HepG2 (cell line): ENCODE data around the gene PTH1R. TPM values are rescaled to one million over a fixed set of nuclear protein-coding genes. Genes with fewer than 3 reads are reported as not detected.

Experiments used
- ARID2 ChIP-seq: sonication (generic); formaldehyde crosslinking; IDR thresholded peaks from 2 replicates; pipeline ENCODE4 v1.8.1; 2022; ENCODE audit warnings: mild to moderate bottlenecking, missing genetic modification reagents, borderline replicate concordance
- CBX5 ChIP-seq: sonication (generic); formaldehyde crosslinking; IDR thresholded peaks from 2 replicates; pipeline ENCODE4 v1.4.0; 2020; ENCODE audit warnings: missing genetic modification reagents, borderline replicate concordance
- FOXO1 ChIP-seq: sonication (generic); formaldehyde crosslinking; IDR thresholded peaks from 2 replicates; pipeline ENCODE4 v1.4.0; 2020; ENCODE audit warnings: missing genetic modification reagents
- MNT ChIP-seq: fragments of 450-650 bp; IDR thresholded peaks from 2 replicates; pipeline ENCODE4 v1.6.1; 2016
- NRL ChIP-seq: sonication (generic); formaldehyde crosslinking; IDR thresholded peaks from 2 replicates; pipeline ENCODE4 v1.5.0; 2020; ENCODE audit warnings: missing genetic modification reagents, mild to moderate bottlenecking, moderate library complexity, borderline replicate concordance
- PAWR ChIP-seq: sonication (generic); formaldehyde crosslinking; IDR thresholded peaks from 2 replicates; pipeline ENCODE4 v1.4.0; 2020; ENCODE audit warnings: missing genetic modification reagents, mild to moderate bottlenecking, borderline replicate concordance
- PPARG ChIP-seq: conservative IDR thresholded peaks from 2 replicates; pipeline ENCODE4 v1.6.1; 2016; ENCODE audit warnings: missing biosample characterization, missing genetic modification reagents
- PTBP1 ChIP-seq: fragments of 200-400 bp; formaldehyde crosslinking; IDR thresholded peaks from 2 replicates; pipeline ENCODE4 v1.6.1; 2018; ENCODE audit warnings: low read length, low read depth; ENCODE audit not compliant: poor library complexity, severe bottlenecking
- RFX1 ChIP-seq: fragments of 450-650 bp; IDR thresholded peaks from 2 replicates; pipeline ENCODE4 v1.6.1; 2017
- RNF2 ChIP-seq: fragments of 450-650 bp; conservative IDR thresholded peaks from 2 replicates; pipeline ENCODE4 v1.6.1; 2016; ENCODE audit warnings: low read depth
- SOX6 ChIP-seq, 2 experiments: fragments of 450-650 bp in 1 of 2; sonication (generic) in 1 of 2; formaldehyde crosslinking in 1 of 2; IDR thresholded peaks; 2 replicates each; pipeline versions ENCODE4 v1.4.0 to v1.6.1; 2017 to 2020; ENCODE audit warnings: antibody characterized with exemption in 1 of 2, mild to moderate bottlenecking in 1 of 2, missing genetic modification reagents in 1 of 2
- ZBTB37 ChIP-seq: sonication (generic); formaldehyde crosslinking; IDR thresholded peaks from 2 replicates; pipeline ENCODE4 v1.4.0; 2020; ENCODE audit warnings: mild to moderate bottlenecking, missing genetic modification reagents
- ZHX1 ChIP-seq: sonication (generic); formaldehyde crosslinking; IDR thresholded peaks from 2 replicates; pipeline ENCODE4 v1.8.1; 2022; ENCODE audit warnings: low read depth, mild to moderate bottlenecking, missing genetic modification reagents
- ZNF496 ChIP-seq: sonication (generic); formaldehyde crosslinking; IDR thresholded peaks from 2 replicates; pipeline ENCODE4 v1.8.1; 2023; ENCODE audit warnings: mild to moderate bottlenecking, moderate library complexity, missing genetic modification reagents; ENCODE audit not compliant: insufficient replicate concordance
- ZNF772 ChIP-seq: sonication (generic); formaldehyde crosslinking; IDR thresholded peaks from 2 replicates; pipeline ENCODE4 v1.5.0; 2020; ENCODE audit warnings: mild to moderate bottlenecking, missing genetic modification reagents
- ZSCAN29 ChIP-seq: sonication (generic); formaldehyde crosslinking; conservative IDR thresholded peaks from 2 replicates; pipeline ENCODE4 v1.4.0; 2020; ENCODE audit warnings: mild to moderate bottlenecking, missing genetic modification reagents
- ZXDC ChIP-seq: sonication (generic); formaldehyde crosslinking; IDR thresholded peaks from 2 replicates; pipeline ENCODE4 v1.5.0; 2020; ENCODE audit warnings: mild to moderate bottlenecking, missing genetic modification reagents
- polyA plus RNA-seq, 8 experiments: library from polyadenylated mRNA; depleted of rRNA in 3 of 8; stranded (reverse) in 7 of 8; unstranded in 1 of 8; fragments of >200 nt; fragmentation: Illumina TruSeq in 4 of 8; extraction: Trizol in 4 of 8; gene quantifications; 2 replicates each; pipeline versions ENCODE4 v1.2.1 to v1.2.3, GENCODE V29; 2011 to 2016; ENCODE audit warnings: low read depth in 4 of 8, missing spikeins in 1 of 8, mixed read lengths in 1 of 8; ENCODE audit not compliant: insufficient read depth in 1 of 8
- total RNA-seq, 5 experiments: library from RNA; depleted of rRNA; stranded (reverse); fragments of >200 nt; fragmentation: Illumina TruSeq; extraction: Trizol; gene quantifications; 2 replicates each; pipeline ENCODE4 v1.2.3, GENCODE V29; 2016; ENCODE audit warnings: low read depth in 1 of 5

Gene PTH1R
- total and polyA plus RNA-seq, 2 of the 13 experiments (the other 11 are each of a cell fraction or from before 2014, with no cell fraction given): not detected

- peak; percentile 57; the same call in 1 of the 2 replicates for TF ChIP-seq FOXO1 (CRISPR knock-in tag)
- no peak for TF ChIP-seq ZNF496
- TF ChIP-seq PAWR: no peak
- peak; percentile 51; the same call in 1 of the 2 replicates for TF ChIP-seq CBX5 (CRISPR knock-in tag)
- no peak for TF ChIP-seq NRL
- TF ChIP-seq ZBTB37 (CRISPR knock-in tag): no peak
- no peak for TF ChIP-seq RFX1
- no peak for TF ChIP-seq RNF2
- 0 out of 2 replicates have a peak, but pooled peaks have one; percentile 45 for TF ChIP-seq PPARG
- TF ChIP-seq MNT: no peak
- no peak for TF ChIP-seq ARID2 (CRISPR knock-in tag)
- TF ChIP-seq PTBP1: no peak
- no peak for TF ChIP-seq ZHX1 (CRISPR knock-in tag)
- no peak for TF ChIP-seq SOX6 (IDR thresholded peaks at IDR 0.05)
- TF ChIP-seq SOX6 (CRISPR knock-in tag; IDR thresholded peaks at IDR 0.05): peak; percentile 89
- TF ChIP-seq ZXDC (CRISPR knock-in tag): 0 out of 2 replicates have a peak, but pooled peaks have one; percentile 35
- 0 out of 2 replicates have a peak, but pooled peaks have one; percentile 33 for TF ChIP-seq ZSCAN29
- 0 out of 2 replicates have a peak, but pooled peaks have one; percentile 65 for TF ChIP-seq ZNF772 (CRISPR knock-in tag)
Observed at GRCh38 chr3:46947981-46948791, 70.7 kb downstream of the PTH1R start (continued).
